ENCODE data around the gene SAMD8. TPM values are rescaled to one million over a fixed set of nuclear protein-coding genes. Genes with fewer than 3 reads are reported as not detected.

Gene SAMD8
- total and polyA plus RNA-seq, 2 of the 8 experiments (the other 6 are each of a cell fraction or from before 2014, with no cell fraction given) = 11.7 to 20.9 TPM

GRCh38 chr10:75137533-75138438 is 26.3 kb downstream of the SAMD8 start:
- H4K5ac ChIP-seq (ENCODE audit: insufficient read length, low read depth, low read length) = no peak overlapping the region
- H4K8ac ChIP-seq (ENCODE audit: extremely low read depth, insufficient read depth, low read length) = no peak overlapping the region
- H3K18ac ChIP-seq (ENCODE audit: extremely low read depth, low read length) = no peak overlapping the region
- H2BK12ac ChIP-seq (ENCODE audit: low read depth, low read length) = no peak overlapping the region
- no peaks in the 10 kb centered on the region for H3K27me3 ChIP-seq (replicated peaks in 1 of 4; ENCODE audit: control insufficient read depth in 3 of 4, extremely low read depth in 1 of 4, insufficient read depth in 3 of 4, low read length in 3 of 4)
- H3K36me3 ChIP-seq (ENCODE audit: control insufficient read depth in 2 of 4, insufficient read depth in 4 of 4, low read length in 3 of 4) = no peaks in the 10 kb centered on the region; a peak in 1 of 8 replicates
- H3K23ac ChIP-seq (ENCODE audit: insufficient read length) = no peak overlapping the region
- no peak overlapping the region for H2BK120ac ChIP-seq (replicated peaks; ENCODE audit: low read depth, low read length)
- 83% methylated on average over 2 of the region's 3 CpGs; no CpG with 5 or more reads in 1 of the 2 experiments for WGBS, 2 experiments (ENCODE audit: extremely low coverage in 1 of 2, insufficient coverage in 1 of 2, insufficient read length in 1 of 2, insufficient replicate concordance in 2 of 2, low coverage in 1 of 2, low lambda C conversion rate in 2 of 2, missing lambda C conversion rate in 1 of 2)
- CTCF ChIA-PET (ENCODE audit: partially characterized antibody) = interaction anchor here (0.8 to 1.2 kb wide), 2 partner anchors 50 to 98 kb away, joined by 3 to 4 read pairs; partner anchors contain the start of gene COMTD1
- H2AK5ac ChIP-seq (ENCODE audit: low read depth, low read length) = no peak overlapping the region
- H4K20me1 ChIP-seq (replicated peaks in 1 of 2; ENCODE audit: control insufficient read depth in 1 of 2, insufficient read depth in 2 of 2, low read length in 2 of 2) = no peaks in the 10 kb centered on the region
- H3K4me1 ChIP-seq (replicated peaks in 1 of 4; ENCODE audit: control insufficient read depth in 3 of 4, insufficient read depth in 4 of 4, low read length in 3 of 4) = peaks cover 0 to 3% (median 0%) of the 10 kb centered on the region in 4 experiments; a peak in 1 of 7 replicates
- no peak overlapping the region for H3K4me3 ChIP-seq (ENCODE audit: extremely low read depth in 1 of 4, insufficient read depth in 2 of 4, low read depth in 3 of 4, low read length in 4 of 4)
- H3K9me3 ChIP-seq (ENCODE audit: insufficient read depth in 2 of 2, low read depth in 1 of 2, low read length in 1 of 2) = no peaks in the 10 kb centered on the region
- no peak overlapping the region for H2BK15ac ChIP-seq (ENCODE audit: low read length)
- no peak overlapping the region for H3K4ac ChIP-seq (replicated peaks; ENCODE audit: insufficient read length, low read depth, low read length)
- H2BK5ac ChIP-seq (ENCODE audit: low read depth, low read length) = no peak overlapping the region
- no peaks in the 10 kb centered on the region for H3K23me2 ChIP-seq (ENCODE audit: low read depth, low read length)
- no peak overlapping the region for H3K9ac ChIP-seq (replicated peaks in 1 of 4; ENCODE audit: extremely low read depth in 1 of 4, low read depth in 3 of 4, low read length in 3 of 4)
- H2AFZ ChIP-seq (ENCODE audit: low read length) = no peak overlapping the region
- no peak overlapping the region for H3K56ac ChIP-seq (replicated peaks; ENCODE audit: insufficient read length, low read depth, low read length)
- FAIRE-seq = no peak
- no peak overlapping the region for H4K91ac ChIP-seq (replicated peaks; ENCODE audit: insufficient read length, low read length)
- DNase-seq (ENCODE audit: low read depth in 1 of 2, low spot score in 2 of 2) = no peak
- H3K27ac ChIP-seq (ENCODE audit: low read depth, low read length) = no peak overlapping the region
- H3K79me2 ChIP-seq (ENCODE audit: control insufficient read depth in 1 of 2, insufficient read depth in 2 of 2, low read length in 2 of 2) = peaks cover 0 to 28% of the 10 kb centered on the region in 2 experiments; a peak in 2 of 4 replicates
- H3K79me1 ChIP-seq (ENCODE audit: low read depth, low read length) = peaks cover 6% of the 10 kb centered on the region; the same call in 1 of the 2 replicates
- no peak overlapping the region for H2BK20ac ChIP-seq (ENCODE audit: low read length)
- POLR2A ChIA-PET (ENCODE audit: partially characterized antibody) = interaction anchor here (2.9 kb wide), 1 partner anchor 10 kb away, joined by 7 read pairs; no protein-coding TSS in a partner anchor
- no peak overlapping the region for H3K14ac ChIP-seq (ENCODE audit: insufficient read length)
- no peak overlapping the region for H3K4me2 ChIP-seq (ENCODE audit: insufficient read depth in 1 of 2, low read depth in 2 of 2, low read length in 2 of 2)
- TF ChIP-seq PHF8 (conservative IDR thresholded peaks at IDR 0.05; ENCODE audit: low read depth, low read length) (no peak), RNF2 (IDR thresholded peaks at IDR 0.05; ENCODE audit: borderline replicate concordance, low read depth, low read length, missing control alignments, poor library complexity, severe bottlenecking) (no peak), YY1 (IDR thresholded peaks at IDR 0.05; ENCODE audit: low read depth, low read length) (no peak), SP1 (IDR thresholded peaks at IDR 0.05; ENCODE audit: low read depth, low read length) (no peak)

Measured in H1 (cell line).